ENCODE measurements around the gene PPP1R3E. TPM values are rescaled to one million over a fixed set of nuclear protein-coding genes. Genes with fewer than 3 reads are reported as not detected.
A peak's percentile ranks its signal among the peaks of the same experiment; 100 is the strongest.

Gene PPP1R3E
- total RNA-seq, 2 donors from 2014 or later, result 10.8 to 11.2 TPM

GRCh38 chr14:23277189-23277588, 25.5 kb downstream of the PPP1R3E start:
- intact Hi-C loops (cut with DNase I, micrococcal nuclease), result no loop called here
- DNase-seq, result no peak
- no peak for ATAC-seq

GRCh38 chr14:23275412-23275811, 27.2 kb downstream of the PPP1R3E start:
- ATAC-seq (no peak), DNase-seq (no peak)
- intact Hi-C loops (cut with DNase I, micrococcal nuclease), result no loop called here

- intact Hi-C loops (cut with DNase I, micrococcal nuclease), result loop anchor here in 1 of 2 donors (10.0 kb wide), 1 partner anchor 116 kb away; no protein-coding TSS in a partner anchor
- ATAC-seq, result no peak
- DNase-seq, result no peak
Measured at GRCh38 chr14:23269193-23269592, 33.5 kb downstream of the PPP1R3E start.

- peak; percentile 57 for ATAC-seq
- DNase-seq, result peak in 1 of 2 donors; percentile 37
- intact Hi-C loops (cut with DNase I, micrococcal nuclease), result loop anchor here in 1 of 2 donors (10.0 kb wide), 1 partner anchor 124 kb away; no protein-coding TSS in a partner anchor
Measured at GRCh38 chr14:23260849-23261248, 41.8 kb downstream of the PPP1R3E start.

- intact Hi-C loops (cut with DNase I, micrococcal nuclease), result no loop called here
Measured at GRCh38 chr14:23259426-23259825, 43.2 kb downstream of the PPP1R3E start.

GRCh38 chr14:23258256-23258655, 44.4 kb downstream of the PPP1R3E start:
- ATAC-seq, result no peak
- no peak for DNase-seq
- intact Hi-C loops (cut with DNase I, micrococcal nuclease), result no loop called here

More at GRCh38 chr14:23259426-23259825, 43.2 kb downstream of the PPP1R3E start:
- no peak for DNase-seq
- ATAC-seq, result no peak

GRCh38 chr14:23252420-23253333, 50.0 kb downstream of the PPP1R3E start:
- DNase-seq, result no peak
- intact Hi-C loops (cut with DNase I, micrococcal nuclease), result no loop called here
- no peak for ATAC-seq

- no peak for DNase-seq
- ATAC-seq, result no peak
- intact Hi-C loops (cut with DNase I, micrococcal nuclease), result no loop called here
Measured at GRCh38 chr14:23252006-23252405, 50.7 kb downstream of the PPP1R3E start.

GRCh38 chr14:23249824-23250223, 52.8 kb downstream of the PPP1R3E start:
- ATAC-seq, result no peak

GRCh38 chr14:23248601-23249000, 54.1 kb downstream of the PPP1R3E start:
- DNase-seq (no peak), ATAC-seq (no peak)
- intact Hi-C loops (cut with DNase I, micrococcal nuclease), result no loop called here

More at GRCh38 chr14:23249824-23250223, 52.8 kb downstream of the PPP1R3E start:
- intact Hi-C loops (cut with DNase I, micrococcal nuclease), result no loop called here
- no peak for DNase-seq

Other genes with a start within 250 kb of the PPP1R3E start
- gene CDH24, start 245.3 kb downstream of the PPP1R3E start, total RNA-seq, result 1 to 10 TPM; 3.7 to 5.1 TPM
- gene ACIN1, start 207.7 kb downstream of the PPP1R3E start, total RNA-seq, result 100 to 1,000 TPM; 110 to 119 TPM
- gene C14orf119, start 207.4 kb downstream of the PPP1R3E start, total RNA-seq, result 10 to 100 TPM; 47.0 to 53.8 TPM
- not detected for gene CIROP, start 197.9 kb downstream of the PPP1R3E start, total RNA-seq
- not detected for gene CEBPE, start 183.6 kb downstream of the PPP1R3E start, total RNA-seq
- 10 to 100 TPM; 18.2 to 33.6 TPM for gene SLC7A8, start 119.2 kb downstream of the PPP1R3E start, total RNA-seq
- not detected for gene RNF212B, start 64.9 kb downstream of the PPP1R3E start, total RNA-seq
- 10 to 100 TPM; 15.3 to 17.6 TPM for gene HOMEZ, start 16.7 kb downstream of the PPP1R3E start, total RNA-seq
- gene BCL2L2, start 4.0 kb upstream of the PPP1R3E start, total RNA-seq, result 10 to 100 TPM; 34.7 to 40.2 TPM
- 100 to 1,000 TPM; 131 to 158 TPM for gene PABPN1, start 18.6 kb upstream of the PPP1R3E start, total RNA-seq
- 1 to 10 TPM; 2.7 to 8.0 TPM for gene SLC22A17, start 50.0 kb upstream of the PPP1R3E start, total RNA-seq
- gene EFS, start 62.3 kb upstream of the PPP1R3E start, total RNA-seq, result 1 to 10 TPM; 1.1 to 3.1 TPM
- gene IL25, start 70.0 kb upstream of the PPP1R3E start, total RNA-seq, result not detected
- 1 to 10 TPM in 1 of 2 donors, not detected in 1; 1.6 TPM for gene CMTM5, start 74.2 kb upstream of the PPP1R3E start, total RNA-seq
- gene MYH6, start 105.4 kb upstream of the PPP1R3E start, total RNA-seq, result not detected
- not detected for gene MYH7, start 132.8 kb upstream of the PPP1R3E start, total RNA-seq
- 10 to 100 TPM; 22.2 to 24.1 TPM for gene NGDN, start 166.8 kb upstream of the PPP1R3E start, total RNA-seq
- gene ZFHX2, start 248.9 kb upstream of the PPP1R3E start, total RNA-seq, result 1 to 10 TPM in 1 of 2 donors, under 1 TPM in 1; 0.49 to 1.9 TPM

Measured in left colon (tissue), 2 donors.